ENCODE data around the gene TMEM131. TPM values are rescaled to one million over a fixed set of nuclear protein-coding genes. Genes with fewer than 3 reads are reported as not detected.

Gene TMEM131
- total and polyA plus RNA-seq, 2 experiments from 2014 or later: 9.2 to 22.7 TPM

DNA sequence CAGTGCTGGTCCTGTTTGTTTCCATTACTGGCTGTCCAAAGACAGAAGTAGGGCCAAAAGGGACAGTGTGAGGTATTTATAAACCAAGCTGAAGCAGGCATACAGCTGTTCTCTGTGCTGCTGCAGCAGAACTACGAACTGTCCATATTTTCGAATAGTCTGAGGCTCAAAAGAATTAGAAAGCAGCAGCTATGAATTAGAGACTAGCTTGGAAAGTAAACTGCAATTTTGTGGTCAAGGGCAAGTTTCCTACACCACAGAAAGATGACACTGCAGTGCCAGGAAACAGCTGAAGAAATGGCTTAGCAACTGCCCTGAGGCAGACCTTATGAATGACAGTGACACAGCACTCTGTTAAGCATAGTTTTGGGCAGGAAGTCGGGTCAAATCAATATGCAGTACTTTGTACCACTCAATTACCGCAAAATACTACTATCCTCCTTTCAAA is 125.3 kb downstream of the TMEM131 start:
- H3K4me1 Mint-ChIP-seq: peaks cover 9% of the 10 kb centered on the region; the same call in 2 of the 3 replicates
- no peak overlapping the region for H3K4me3 ChIP-seq
- no peaks in the 10 kb centered on the region for H3K27me3 Mint-ChIP-seq (ENCODE audit: insufficient read depth, low read depth, poor library complexity)
- H3K27me3 ChIP-seq (ENCODE audit: insufficient read depth): no peaks in the 10 kb centered on the region
- no peaks in the 10 kb centered on the region for H4K20me1 ChIP-seq (replicated peaks; ENCODE audit: insufficient read depth)
- H3F3A ChIP-seq (replicated peaks; ENCODE audit: low read depth): no peaks in the 10 kb centered on the region
- no peak overlapping the region for H3K27ac ChIP-seq (ENCODE audit: low read depth)
- H2AFZ ChIP-seq: no peak overlapping the region
- peaks cover 8% of the 10 kb centered on the region for H3K36me3 ChIP-seq (ENCODE audit: insufficient read depth)
- H3K36me3 Mint-ChIP-seq (ENCODE audit: low read depth): peaks cover 31% of the 10 kb centered on the region
- DNase-seq (ENCODE audit: low spot score): no peak
- no peaks in the 10 kb centered on the region for H3K9me2 ChIP-seq (ENCODE audit: insufficient read depth)
- no peak for ATAC-seq
- H3K79me2 ChIP-seq (replicated peaks; ENCODE audit: insufficient read depth): peaks cover 9% of the 10 kb centered on the region; the same call in 1 of the 2 replicates
- H3K9me3 Mint-ChIP-seq: peaks cover 30% of the 10 kb centered on the region
- TF ChIP-seq ZNF114 (CRISPR knock-in tag; IDR thresholded peaks at IDR 0.05): no peak
- TF ChIP-seq, protein P1, sequence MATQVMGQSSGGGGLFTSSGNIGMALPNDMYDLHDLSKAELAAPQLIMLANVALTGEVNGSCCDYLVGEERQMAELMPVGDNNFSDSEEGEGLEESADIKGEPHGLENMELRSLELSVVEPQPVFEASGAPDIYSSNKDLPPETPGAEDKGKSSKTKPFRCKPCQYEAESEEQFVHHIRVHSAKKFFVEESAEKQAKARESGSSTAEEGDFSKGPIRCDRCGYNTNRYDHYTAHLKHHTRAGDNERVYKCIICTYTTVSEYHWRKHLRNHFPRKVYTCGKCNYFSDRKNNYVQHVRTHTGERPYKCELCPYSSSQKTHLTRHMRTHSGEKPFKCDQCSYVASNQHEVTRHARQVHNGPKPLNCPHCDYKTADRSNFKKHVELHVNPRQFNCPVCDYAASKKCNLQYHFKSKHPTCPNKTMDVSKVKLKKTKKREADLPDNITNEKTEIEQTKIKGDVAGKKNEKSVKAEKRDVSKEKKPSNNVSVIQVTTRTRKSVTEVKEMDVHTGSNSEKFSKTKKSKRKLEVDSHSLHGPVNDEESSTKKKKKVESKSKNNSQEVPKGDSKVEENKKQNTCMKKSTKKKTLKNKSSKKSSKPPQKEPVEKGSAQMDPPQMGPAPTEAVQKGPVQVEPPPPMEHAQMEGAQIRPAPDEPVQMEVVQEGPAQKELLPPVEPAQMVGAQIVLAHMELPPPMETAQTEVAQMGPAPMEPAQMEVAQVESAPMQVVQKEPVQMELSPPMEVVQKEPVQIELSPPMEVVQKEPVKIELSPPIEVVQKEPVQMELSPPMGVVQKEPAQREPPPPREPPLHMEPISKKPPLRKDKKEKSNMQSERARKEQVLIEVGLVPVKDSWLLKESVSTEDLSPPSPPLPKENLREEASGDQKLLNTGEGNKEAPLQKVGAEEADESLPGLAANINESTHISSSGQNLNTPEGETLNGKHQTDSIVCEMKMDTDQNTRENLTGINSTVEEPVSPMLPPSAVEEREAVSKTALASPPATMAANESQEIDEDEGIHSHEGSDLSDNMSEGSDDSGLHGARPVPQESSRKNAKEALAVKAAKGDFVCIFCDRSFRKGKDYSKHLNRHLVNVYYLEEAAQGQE (IDR thresholded peaks at IDR 0.05; ENCODE audit: unreplicated experiment): no peak
- peak overlapping the region; percentile 81; the same call in 1 of the 2 replicates for H3K27ac Mint-ChIP-seq
- no peak overlapping the region for H3K4me3 Mint-ChIP-seq
- H3K4me1 ChIP-seq (ENCODE audit: insufficient read depth): 0 out of 2 replicates have a peak, but pooled peaks cover 9% of the 10 kb centered on the region
- H3K4me2 ChIP-seq: no peak overlapping the region

DNA sequence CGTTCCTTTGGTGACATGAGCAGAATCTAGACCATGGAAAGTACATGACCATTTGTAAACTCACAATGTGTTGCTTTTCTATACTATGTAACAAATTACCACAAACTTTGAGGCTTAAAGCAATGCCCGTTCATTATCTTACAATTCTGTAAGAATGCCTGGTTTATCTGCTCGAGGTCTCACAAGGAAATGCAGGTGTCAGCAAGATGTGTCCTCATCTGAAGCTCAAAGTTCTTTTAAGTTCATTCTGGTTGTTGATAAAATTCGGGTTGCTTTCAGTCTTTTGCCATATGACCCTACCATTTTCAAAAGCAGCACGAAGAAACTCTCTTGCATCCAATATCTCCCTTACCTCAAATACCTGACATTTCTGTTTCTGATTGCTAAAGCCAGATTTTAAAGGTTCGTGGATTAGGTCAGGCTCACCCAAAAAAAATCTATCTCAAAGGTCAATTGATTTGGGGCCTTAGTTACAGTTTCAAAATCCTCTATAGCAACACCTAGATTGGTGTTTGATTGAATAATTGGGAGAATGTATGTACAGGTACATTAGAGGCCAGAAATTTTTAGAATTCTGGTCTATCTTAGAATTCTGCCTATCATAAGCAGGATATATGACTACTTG is 125.9 kb downstream of the TMEM131 start:
- Mint-ChIP-seq H3K27me3 (ENCODE audit: insufficient read depth, low read depth, poor library complexity) (no peaks in the 10 kb centered on the region), H3K36me3 (ENCODE audit: low read depth) (peaks cover 31% of the 10 kb centered on the region), H3K4me1 (peaks cover 9% of the 10 kb centered on the region; the same call in 2 of the 3 replicates), H3K27ac (no peak overlapping the region), H3K4me3 (no peak overlapping the region), H3K9me3 (peaks cover 30% of the 10 kb centered on the region)
- no peaks in the 10 kb centered on the region for H3F3A ChIP-seq (replicated peaks; ENCODE audit: low read depth)
- no peak overlapping the region for H2AFZ ChIP-seq
- H3K4me1 ChIP-seq (ENCODE audit: insufficient read depth): 0 out of 2 replicates have a peak, but pooled peaks cover 9% of the 10 kb centered on the region
- H3K4me2 ChIP-seq: no peak overlapping the region
- H3K9me2 ChIP-seq (ENCODE audit: insufficient read depth): no peaks in the 10 kb centered on the region
- H3K4me3 ChIP-seq: no peak overlapping the region
- no peaks in the 10 kb centered on the region for H4K20me1 ChIP-seq (replicated peaks; ENCODE audit: insufficient read depth)
- H3K79me2 ChIP-seq (replicated peaks; ENCODE audit: insufficient read depth): peaks cover 6% of the 10 kb centered on the region; the same call in 1 of the 2 replicates
- DNase-seq (ENCODE audit: low spot score) (no peak), ATAC-seq (no peak)
- peaks cover 8% of the 10 kb centered on the region for H3K36me3 ChIP-seq (ENCODE audit: insufficient read depth)
- H3K27ac ChIP-seq (ENCODE audit: low read depth): no peak overlapping the region
- no peaks in the 10 kb centered on the region for H3K27me3 ChIP-seq (ENCODE audit: insufficient read depth)
- TF ChIP-seq, protein P2, sequence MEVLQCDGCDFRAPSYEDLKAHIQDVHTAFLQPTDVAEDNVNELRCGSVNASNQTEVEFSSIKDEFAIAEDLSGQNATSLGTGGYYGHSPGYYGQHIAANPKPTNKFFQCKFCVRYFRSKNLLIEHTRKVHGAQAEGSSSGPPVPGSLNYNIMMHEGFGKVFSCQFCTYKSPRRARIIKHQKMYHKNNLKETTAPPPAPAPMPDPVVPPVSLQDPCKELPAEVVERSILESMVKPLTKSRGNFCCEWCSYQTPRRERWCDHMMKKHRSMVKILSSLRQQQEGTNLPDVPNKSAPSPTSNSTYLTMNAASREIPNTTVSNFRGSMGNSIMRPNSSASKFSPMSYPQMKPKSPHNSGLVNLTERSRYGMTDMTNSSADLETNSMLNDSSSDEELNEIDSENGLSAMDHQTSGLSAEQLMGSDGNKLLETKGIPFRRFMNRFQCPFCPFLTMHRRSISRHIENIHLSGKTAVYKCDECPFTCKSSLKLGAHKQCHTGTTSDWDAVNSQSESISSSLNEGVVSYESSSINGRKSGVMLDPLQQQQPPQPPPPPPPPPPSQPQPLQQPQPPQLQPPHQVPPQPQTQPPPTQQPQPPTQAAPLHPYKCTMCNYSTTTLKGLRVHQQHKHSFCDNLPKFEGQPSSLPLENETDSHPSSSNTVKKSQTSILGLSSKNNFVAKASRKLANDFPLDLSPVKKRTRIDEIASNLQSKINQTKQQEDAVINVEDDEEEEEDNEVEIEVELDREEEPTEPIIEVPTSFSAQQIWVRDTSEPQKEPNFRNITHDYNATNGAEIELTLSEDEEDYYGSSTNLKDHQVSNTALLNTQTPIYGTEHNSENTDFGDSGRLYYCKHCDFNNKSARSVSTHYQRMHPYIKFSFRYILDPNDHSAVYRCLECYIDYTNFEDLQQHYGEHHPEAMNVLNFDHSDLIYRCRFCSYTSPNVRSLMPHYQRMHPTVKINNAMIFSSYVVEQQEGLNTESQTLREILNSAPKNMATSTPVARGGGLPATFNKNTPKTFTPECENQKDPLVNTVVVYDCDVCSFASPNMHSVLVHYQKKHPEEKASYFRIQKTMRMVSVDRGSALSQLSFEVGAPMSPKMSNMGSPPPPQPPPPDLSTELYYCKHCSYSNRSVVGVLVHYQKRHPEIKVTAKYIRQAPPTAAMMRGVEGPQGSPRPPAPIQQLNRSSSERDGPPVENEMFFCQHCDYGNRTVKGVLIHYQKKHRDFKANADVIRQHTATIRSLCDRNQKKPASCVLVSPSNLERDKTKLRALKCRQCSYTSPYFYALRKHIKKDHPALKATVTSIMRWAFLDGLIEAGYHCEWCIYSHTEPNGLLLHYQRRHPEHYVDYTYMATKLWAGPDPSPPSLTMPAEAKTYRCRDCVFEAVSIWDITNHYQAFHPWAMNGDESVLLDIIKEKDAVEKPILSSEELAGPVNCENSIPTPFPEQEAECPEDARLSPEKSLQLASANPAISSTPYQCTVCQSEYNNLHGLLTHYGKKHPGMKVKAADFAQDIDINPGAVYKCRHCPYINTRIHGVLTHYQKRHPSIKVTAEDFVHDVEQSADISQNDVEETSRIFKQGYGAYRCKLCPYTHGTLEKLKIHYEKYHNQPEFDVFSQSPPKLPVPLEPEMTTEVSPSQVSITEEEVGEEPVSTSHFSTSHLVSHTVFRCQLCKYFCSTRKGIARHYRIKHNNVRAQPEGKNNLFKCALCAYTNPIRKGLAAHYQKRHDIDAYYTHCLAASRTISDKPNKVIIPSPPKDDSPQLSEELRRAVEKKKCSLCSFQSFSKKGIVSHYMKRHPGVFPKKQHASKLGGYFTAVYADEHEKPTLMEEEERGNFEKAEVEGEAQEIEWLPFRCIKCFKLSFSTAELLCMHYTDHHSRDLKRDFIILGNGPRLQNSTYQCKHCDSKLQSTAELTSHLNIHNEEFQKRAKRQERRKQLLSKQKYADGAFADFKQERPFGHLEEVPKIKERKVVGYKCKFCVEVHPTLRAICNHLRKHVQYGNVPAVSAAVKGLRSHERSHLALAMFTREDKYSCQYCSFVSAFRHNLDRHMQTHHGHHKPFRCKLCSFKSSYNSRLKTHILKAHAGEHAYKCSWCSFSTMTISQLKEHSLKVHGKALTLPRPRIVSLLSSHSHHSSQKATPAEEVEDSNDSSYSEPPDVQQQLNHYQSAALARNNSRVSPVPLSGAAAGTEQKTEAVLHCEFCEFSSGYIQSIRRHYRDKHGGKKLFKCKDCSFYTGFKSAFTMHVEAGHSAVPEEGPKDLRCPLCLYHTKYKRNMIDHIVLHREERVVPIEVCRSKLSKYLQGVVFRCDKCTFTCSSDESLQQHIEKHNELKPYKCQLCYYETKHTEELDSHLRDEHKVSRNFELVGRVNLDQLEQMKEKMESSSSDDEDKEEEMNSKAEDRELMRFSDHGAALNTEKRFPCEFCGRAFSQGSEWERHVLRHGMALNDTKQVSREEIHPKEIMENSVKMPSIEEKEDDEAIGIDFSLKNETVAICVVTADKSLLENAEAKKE (CRISPR knock-in tag; IDR thresholded peaks at IDR 0.05): no peak
- TF ChIP-seq, protein P3, sequence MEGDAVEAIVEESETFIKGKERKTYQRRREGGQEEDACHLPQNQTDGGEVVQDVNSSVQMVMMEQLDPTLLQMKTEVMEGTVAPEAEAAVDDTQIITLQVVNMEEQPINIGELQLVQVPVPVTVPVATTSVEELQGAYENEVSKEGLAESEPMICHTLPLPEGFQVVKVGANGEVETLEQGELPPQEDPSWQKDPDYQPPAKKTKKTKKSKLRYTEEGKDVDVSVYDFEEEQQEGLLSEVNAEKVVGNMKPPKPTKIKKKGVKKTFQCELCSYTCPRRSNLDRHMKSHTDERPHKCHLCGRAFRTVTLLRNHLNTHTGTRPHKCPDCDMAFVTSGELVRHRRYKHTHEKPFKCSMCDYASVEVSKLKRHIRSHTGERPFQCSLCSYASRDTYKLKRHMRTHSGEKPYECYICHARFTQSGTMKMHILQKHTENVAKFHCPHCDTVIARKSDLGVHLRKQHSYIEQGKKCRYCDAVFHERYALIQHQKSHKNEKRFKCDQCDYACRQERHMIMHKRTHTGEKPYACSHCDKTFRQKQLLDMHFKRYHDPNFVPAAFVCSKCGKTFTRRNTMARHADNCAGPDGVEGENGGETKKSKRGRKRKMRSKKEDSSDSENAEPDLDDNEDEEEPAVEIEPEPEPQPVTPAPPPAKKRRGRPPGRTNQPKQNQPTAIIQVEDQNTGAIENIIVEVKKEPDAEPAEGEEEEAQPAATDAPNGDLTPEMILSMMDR (conservative IDR thresholded peaks at IDR 0.05; ENCODE audit: low read depth in 2 of 2): no peak
- no peak for TF ChIP-seq EZH2 (IDR thresholded peaks at IDR 0.05; ENCODE audit: low read depth, unreplicated experiment)
- TF ChIP-seq CREB1 (CRISPR knock-in tag; IDR thresholded peaks at IDR 0.05; ENCODE audit: low read depth): no peak
- TF ChIP-seq STAT1 (IDR thresholded peaks at IDR 0.05; ENCODE audit: unreplicated experiment): no peak
